Smooth muscle cell (in vitro differentiated cells): ENCODE results near the gene CEP128. TPM values are rescaled to one million over a fixed set of nuclear protein-coding genes. Genes with fewer than 3 reads are reported as not detected.

Experiments used
- DNase-seq: peaks from one replicate; lab custom pipeline; 2025; ENCODE audit not compliant: unreplicated experiment; lab: John Stamatoyannopoulos, UW
- H2AFZ ChIP-seq: fragments of 200-600 bp; sonication (generic); 2 replicates; pipeline ENCODE4 v1.6.0; 2016; ENCODE audit warnings: antibody characterized with exemption, low read depth, mild to moderate bottlenecking
- H3F3A ChIP-seq: fragments of 200-600 bp; sonication (generic); 2 replicates; pipeline ENCODE4 v1.6.0; 2017; ENCODE audit warnings: antibody characterized with exemption, low read depth
- H3K27ac ChIP-seq: fragments of 200-600 bp; sonication (generic); 2 replicates; pipeline ENCODE4 v1.5.1; 2016; ENCODE audit warnings: low read depth, mild to moderate bottlenecking
- H3K27me3 ChIP-seq: fragments of 200-600 bp; sonication (generic); 2 replicates; pipeline ENCODE4 v1.6.1; 2016; ENCODE audit warnings: low read depth, mild to moderate bottlenecking
- H3K36me3 ChIP-seq: fragments of 200-600 bp; sonication (generic); 2 replicates; pipeline ENCODE4 v1.5.1; 2016; ENCODE audit warnings: low read depth
- H3K4me1 ChIP-seq: fragments of 200-600 bp; sonication (generic); 2 replicates; pipeline ENCODE4 v1.5.1; 2016; ENCODE audit warnings: low read depth
- H3K4me2 ChIP-seq: fragments of 200-600 bp; sonication (generic); 2 replicates; pipeline ENCODE4 v1.6.0; 2016; ENCODE audit warnings: mild to moderate bottlenecking
- H3K4me3 ChIP-seq: fragments of 200-600 bp; sonication (generic); 2 replicates; pipeline ENCODE4 v1.5.1; 2016; ENCODE audit warnings: mild to moderate bottlenecking
- H3K79me2 ChIP-seq: fragments of 200-600 bp; sonication (generic); 2 replicates; pipeline ENCODE4 v1.6.0; 2016; ENCODE audit warnings: low read depth, mild to moderate bottlenecking
- H3K9ac ChIP-seq: fragments of 200-600 bp; sonication (generic); 2 replicates; pipeline ENCODE4 v1.6.0; 2016; ENCODE audit warnings: low read depth
- H3K9me3 ChIP-seq: fragments of 200-600 bp; sonication (generic); replicated peaks from 2 replicates; pipeline ENCODE4 v1.5.1; 2016; ENCODE audit warnings: low read depth
- H4K20me1 ChIP-seq: fragments of 200-600 bp; sonication (generic); 2 replicates; pipeline ENCODE4 v1.6.0; 2016; ENCODE audit warnings: low read depth
- WGBS: methylation state at CpG from one replicate; pipeline ENCODE4 v1.1.7; 2016; ENCODE audit warnings: low lambda C conversion rate; 5-methylcytosine and 5-hydroxymethylcytosine counted together
- polyA plus RNA-seq: library from polyadenylated mRNA; unstranded; fragments of >200 nt; fragmentation: Nextera tagmentation; extraction: Ambion mirVana; gene quantifications from 2 replicates; pipeline ENCODE4 v1.2.1, GENCODE V29; 2016
- total RNA-seq: library from RNA; depleted of rRNA; stranded (reverse); fragments of >200 nt; gene quantifications from 2 replicates; pipeline ENCODE4 v1.2.3, GENCODE V29; 2014
- TF ChIP-seq, protein P1 (sequence below): fragments of 200-600 bp; sonication (generic); IDR thresholded peaks from 2 replicates; pipeline ENCODE4 v1.5.1; 2017; ENCODE audit warnings: borderline replicate concordance, mild to moderate bottlenecking, antibody characterized with exemption; ENCODE audit not compliant: insufficient read depth, poor library complexity, severe bottlenecking

CEP128 gene
- total and polyA plus RNA-seq, 2 experiments from 2014 or later, result 2.7 to 4.4 TPM

GRCh38 chr14:80549141-80549540 is 392.4 kb downstream of the CEP128 start:
- TF ChIP-seq, protein P1, sequence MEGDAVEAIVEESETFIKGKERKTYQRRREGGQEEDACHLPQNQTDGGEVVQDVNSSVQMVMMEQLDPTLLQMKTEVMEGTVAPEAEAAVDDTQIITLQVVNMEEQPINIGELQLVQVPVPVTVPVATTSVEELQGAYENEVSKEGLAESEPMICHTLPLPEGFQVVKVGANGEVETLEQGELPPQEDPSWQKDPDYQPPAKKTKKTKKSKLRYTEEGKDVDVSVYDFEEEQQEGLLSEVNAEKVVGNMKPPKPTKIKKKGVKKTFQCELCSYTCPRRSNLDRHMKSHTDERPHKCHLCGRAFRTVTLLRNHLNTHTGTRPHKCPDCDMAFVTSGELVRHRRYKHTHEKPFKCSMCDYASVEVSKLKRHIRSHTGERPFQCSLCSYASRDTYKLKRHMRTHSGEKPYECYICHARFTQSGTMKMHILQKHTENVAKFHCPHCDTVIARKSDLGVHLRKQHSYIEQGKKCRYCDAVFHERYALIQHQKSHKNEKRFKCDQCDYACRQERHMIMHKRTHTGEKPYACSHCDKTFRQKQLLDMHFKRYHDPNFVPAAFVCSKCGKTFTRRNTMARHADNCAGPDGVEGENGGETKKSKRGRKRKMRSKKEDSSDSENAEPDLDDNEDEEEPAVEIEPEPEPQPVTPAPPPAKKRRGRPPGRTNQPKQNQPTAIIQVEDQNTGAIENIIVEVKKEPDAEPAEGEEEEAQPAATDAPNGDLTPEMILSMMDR, result no peak
- no peaks in the 10 kb centered on the region for H4K20me1 ChIP-seq
- H3K9ac ChIP-seq, result no peak overlapping the region
- H3K27ac ChIP-seq, result no peak overlapping the region
- H3K4me2 ChIP-seq, result no peak overlapping the region
- H2AFZ ChIP-seq, result no peak overlapping the region
- no peaks in the 10 kb centered on the region for H3K27me3 ChIP-seq
- H3K9me3 ChIP-seq, result no peaks in the 10 kb centered on the region
- H3F3A ChIP-seq, result no peaks in the 10 kb centered on the region
- no peaks in the 10 kb centered on the region for H3K79me2 ChIP-seq
- 93% methylated on average over 6 of the region's 6 CpGs for WGBS
- no peak overlapping the region for H3K4me3 ChIP-seq
- no peak for DNase-seq
- no peaks in the 10 kb centered on the region for H3K36me3 ChIP-seq
- H3K4me1 ChIP-seq, result no peaks in the 10 kb centered on the region

- TF ChIP-seq, protein P1, result no peak
- H3K27ac ChIP-seq, result no peak overlapping the region
- no peaks in the 10 kb centered on the region for H3K36me3 ChIP-seq
- no peak overlapping the region for H3K9ac ChIP-seq
- no peaks in the 10 kb centered on the region for H3F3A ChIP-seq
- 89% methylated on average over 4 of the region's 4 CpGs for WGBS
- H3K4me2 ChIP-seq, result no peak overlapping the region
- no peaks in the 10 kb centered on the region for H3K27me3 ChIP-seq
- no peak overlapping the region for H3K4me3 ChIP-seq
- H3K9me3 ChIP-seq, result no peaks in the 10 kb centered on the region
- no peaks in the 10 kb centered on the region for H3K79me2 ChIP-seq
- no peak for DNase-seq
- H2AFZ ChIP-seq, result no peak overlapping the region
- H3K4me1 ChIP-seq, result no peaks in the 10 kb centered on the region
- H4K20me1 ChIP-seq, result no peaks in the 10 kb centered on the region
Measured at GRCh38 chr14:80545935-80546854, 395.3 kb downstream of the CEP128 start.

GRCh38 chr14:80544366-80544765 is 397.2 kb downstream of the CEP128 start:
- Histone ChIP-seq H4K20me1 (no peaks in the 10 kb centered on the region), H3K4me1 (no peaks in the 10 kb centered on the region), H3K27me3 (no peaks in the 10 kb centered on the region), H2AFZ (no peak overlapping the region), H3K9ac (no peak overlapping the region), H3K79me2 (no peaks in the 10 kb centered on the region), H3K4me3 (no peak overlapping the region), H3K27ac (no peak overlapping the region), H3K9me3 (no peaks in the 10 kb centered on the region), H3K36me3 (no peaks in the 10 kb centered on the region), H3K4me2 (no peak overlapping the region), H3F3A (no peaks in the 10 kb centered on the region)
- TF ChIP-seq, protein P1, result no peak
- no peak for DNase-seq
- 96% methylated on average over 2 of the region's 2 CpGs for WGBS
